Vein endothelial cell (primary cell): ENCODE results near the gene MORC2. TPM values are rescaled to one million over a fixed set of nuclear protein-coding genes. Genes with fewer than 3 reads are reported as not detected.

Experiments
- small RNA-seq: library from RNA; depleted of rRNA; stranded (forward); fragments of <200 nt; gene quantifications from one replicate; pipeline ENCODE3, GENCODE V24; 2012
- total RNA-seq: library from RNA; depleted of rRNA; stranded (reverse); fragments of >200 nt; gene quantifications from 2 replicates; pipeline ENCODE4 v1.2.3, GENCODE V29; 2012

The MORC2 gene
- 17.6 and 18.6 TPM in 2 replicates for total RNA-seq

GRCh38 chr22:30968015-30968923, at the start of gene MORC2:
MORC2 (minus strand) TSS chr22:30968774; CDS start chr22:30967889, 885 bp downstream.

GRCh38 chr22:30968924-30969531, 454 bp upstream of the MORC2 start, which contains the start of gene TUG1:
TUG1 (plus strand) TSS chr22:30969265.

Small RNA genes lying within 50 kb of the gene (small RNA-seq; reads per million reads assigned to genes)
- not detected for gene RF01892

Other genes starting within 250 kb of the MORC2 start
- gene TUG1, start 491 bp upstream of the MORC2 start, total RNA-seq = 71.9 and 82.6 TPM in 2 replicates
- 111 and 175 TPM in 2 replicates for gene SMTN, start 112.5 kb upstream of the MORC2 start, total RNA-seq
- 28.9 and 65.0 TPM in 2 replicates for gene SELENOM, start 138.8 kb upstream of the MORC2 start, total RNA-seq
- gene INPP5J, start 154.2 kb upstream of the MORC2 start, total RNA-seq = 0.19 and 0.33 TPM in 2 replicates
- 0.19 TPM in 1 of 2 replicates, not detected in the other for gene PLA2G3, start 171.7 kb upstream of the MORC2 start, total RNA-seq
- 32.7 and 32.8 TPM in 2 replicates for gene RNF185, start 191.4 kb upstream of the MORC2 start, total RNA-seq
- 81.3 and 103 TPM in 2 replicates for gene LIMK2, start 243.5 kb upstream of the MORC2 start, total RNA-seq